Neuronal stem cell (in vitro differentiated cells): Measurements from ENCODE around the gene MATN3.
A peak's percentile ranks its signal among the peaks of the same experiment; 100 is the strongest.

ENCODE experiments used
- DNase-seq: peaks from one replicate; pipeline ENCODE4 v3.0.0-alpha.2; 2013; ENCODE audit warnings: low spot score
- H2AFZ ChIP-seq: one replicate; pipeline ENCODE4 v1.6.1; 2013; ENCODE audit warnings: mild to moderate bottlenecking, low read length, inconsistent platforms
- H2AK5ac ChIP-seq: 2 replicates; pipeline ENCODE4 v1.6.1; 2013; ENCODE audit warnings: low read depth, mild to moderate bottlenecking, inconsistent platforms, low read length, moderate library complexity, mixed read lengths
- H2BK120ac ChIP-seq: 2 replicates; pipeline ENCODE4 v1.6.1; 2013; ENCODE audit warnings: low read depth, mild to moderate bottlenecking, inconsistent platforms, low read length, moderate library complexity, mixed read lengths
- H2BK12ac ChIP-seq: one replicate; pipeline ENCODE4 v1.6.1; 2013; ENCODE audit warnings: low read length, inconsistent platforms
- H2BK15ac ChIP-seq: 2 replicates; pipeline ENCODE4 v1.6.1; 2013; ENCODE audit warnings: mild to moderate bottlenecking, low read length, inconsistent platforms, mixed read lengths
- H2BK5ac ChIP-seq: one replicate; pipeline ENCODE4 v1.6.1; 2013; ENCODE audit warnings: inconsistent platforms, mild to moderate bottlenecking, low read length, moderate library complexity
- H3K14ac ChIP-seq: one replicate; pipeline ENCODE4 v1.6.1; 2013; ENCODE audit warnings: low read length, inconsistent platforms
- H3K18ac ChIP-seq: 2 replicates; pipeline ENCODE4 v1.6.1; 2013; ENCODE audit warnings: low read length, inconsistent platforms
- H3K23ac ChIP-seq: 2 replicates; pipeline ENCODE4 v1.6.1; 2013; ENCODE audit warnings: low read depth, mild to moderate bottlenecking, mixed read lengths, low read length, inconsistent platforms; ENCODE audit not compliant: poor library complexity
- H3K27ac ChIP-seq: replicated peaks from 3 replicates; pipeline ENCODE4 v1.5.1; 2013; ENCODE audit warnings: low read length, inconsistent platforms
- H3K27me3 ChIP-seq, 3 experiments: 2 replicates each; pipeline ENCODE4 v1.6.1; 2013; ENCODE audit warnings: low read length in 3 of 3, mild to moderate bottlenecking in 2 of 3, inconsistent platforms in 1 of 3, low read depth in 1 of 3, mixed read lengths in 1 of 3, moderate library complexity in 1 of 3; ENCODE audit not compliant: control insufficient read depth in 3 of 3, insufficient read depth in 3 of 3
- H3K36me3 ChIP-seq, 2 donors: replicated peaks in 1 of 2; 2 replicates each; pipeline ENCODE4 v1.6.1; 2013; ENCODE audit warnings: low read length in 2 of 2; ENCODE audit not compliant: control insufficient read depth in 2 of 2, insufficient read depth in 2 of 2
- H3K4ac ChIP-seq: 2 replicates; pipeline ENCODE4 v1.6.1; 2013; ENCODE audit warnings: inconsistent platforms, mild to moderate bottlenecking, low read length, moderate library complexity
- H3K4me1 ChIP-seq, 2 donors: 1 replicate in 1 of 2; 2 replicates in 1 of 2; pipeline ENCODE4 v1.6.1; 2013; ENCODE audit warnings: low read length in 2 of 2, low read depth in 1 of 2; ENCODE audit not compliant: control insufficient read depth in 2 of 2, insufficient read depth in 1 of 2
- H3K4me2 ChIP-seq: one replicate; pipeline ENCODE4 v1.6.1; 2013; ENCODE audit warnings: mild to moderate bottlenecking, low read length, inconsistent platforms; ENCODE audit not compliant: insufficient read depth, poor library complexity, severe bottlenecking
- H3K4me3 ChIP-seq, 2 donors: 2 replicates each; pipeline ENCODE4 v1.5.1; 2013; ENCODE audit warnings: low read length in 2 of 2, mild to moderate bottlenecking in 2 of 2, inconsistent platforms in 1 of 2, moderate library complexity in 1 of 2
- H3K79me1 ChIP-seq: one replicate; pipeline ENCODE4 v1.6.1; 2013; ENCODE audit warnings: low read depth, mild to moderate bottlenecking, inconsistent platforms, low read length, moderate library complexity
- H3K9ac ChIP-seq: one replicate; pipeline ENCODE4 v1.6.1; 2013; ENCODE audit warnings: mild to moderate bottlenecking, low read depth, low read length, inconsistent platforms; ENCODE audit not compliant: poor library complexity
- H3K9me3 ChIP-seq, 2 donors: replicated peaks in 1 of 2; 2 replicates each; pipeline versions ENCODE3 to v1.6.1; 2013; ENCODE audit warnings: low read length in 2 of 2, mild to moderate bottlenecking in 2 of 2, inconsistent platforms in 1 of 2, low read depth in 1 of 2, mixed read lengths in 1 of 2, moderate library complexity in 1 of 2; ENCODE audit not compliant: control insufficient read depth in 2 of 2, insufficient read depth in 1 of 2
- H4K8ac ChIP-seq: one replicate; pipeline ENCODE4 v1.6.1; 2013; ENCODE audit warnings: low read depth, mild to moderate bottlenecking, inconsistent platforms, low read length, moderate library complexity
- H4K91ac ChIP-seq: one replicate; pipeline ENCODE4 v1.6.1; 2013; ENCODE audit warnings: low read length, low read depth, mild to moderate bottlenecking, inconsistent platforms; ENCODE audit not compliant: poor library complexity
- WGBS, 2 donors: extraction: QIAGEN DNeasy Blood & Tissue Kit; methylation state at CpG; one replicate each; pipeline ENCODE4 v1.1.7; 2013; ENCODE audit warnings: missing lambda C conversion rate in 2 of 2, mixed read lengths in 1 of 2; ENCODE audit not compliant: insufficient read length in 2 of 2, insufficient replicate concordance in 1 of 2; ENCODE audit errors: extremely low coverage in 2 of 2; 5-methylcytosine and 5-hydroxymethylcytosine counted together

Gene MATN3

GRCh38 chr2:20027260-20027677 is 14.8 kb upstream of the MATN3 start:
- H3K9me3 ChIP-seq: peaks cover 2 to 18% of the 10 kb centered on the region in 2 donors
- H2AK5ac ChIP-seq: no peak overlapping the region
- H3K18ac ChIP-seq: no peak overlapping the region
- no peak overlapping the region for H2BK5ac ChIP-seq
- H4K91ac ChIP-seq: no peak overlapping the region
- no peaks in the 10 kb centered on the region for H3K79me1 ChIP-seq
- no peak for DNase-seq
- no peak overlapping the region for H3K23ac ChIP-seq
- H3K9ac ChIP-seq: no peak overlapping the region
- H3K27ac ChIP-seq: no peak overlapping the region
- no peak overlapping the region for H3K4me3 ChIP-seq
- peaks cover 2 to 55% of the 10 kb centered on the region in 2 donors for H3K36me3 ChIP-seq
- H4K8ac ChIP-seq: no peak overlapping the region
- H2BK12ac ChIP-seq: no peak overlapping the region
- no peaks in the 10 kb centered on the region for H3K27me3 ChIP-seq
- no CpG with 5 or more reads among the region's 4 CpGs for WGBS, 2 donors
- H2BK15ac ChIP-seq: no peak overlapping the region
- H2BK120ac ChIP-seq: no peak overlapping the region
- no peaks in the 10 kb centered on the region for H3K4me1 ChIP-seq
- H3K4ac ChIP-seq: no peak overlapping the region
- no peak overlapping the region for H3K4me2 ChIP-seq
- no peak overlapping the region for H2AFZ ChIP-seq
- no peak overlapping the region for H3K14ac ChIP-seq

- Histone ChIP-seq H2BK15ac (no peak overlapping the region), H3K79me1 (no peaks in the 10 kb centered on the region), H2BK12ac (no peak overlapping the region), H3K4ac (no peak overlapping the region), H3K4me1 (no peaks in the 10 kb centered on the region), H4K91ac (no peak overlapping the region), H3K23ac (no peak overlapping the region), H3K27ac (no peak overlapping the region), H2AK5ac (no peak overlapping the region), H3K9me3 (peaks cover 1 to 23% of the 10 kb centered on the region in 2 donors), H3K27me3 (no peaks in the 10 kb centered on the region), H2BK5ac (no peak overlapping the region), H3K18ac (no peak overlapping the region), H3K9ac (no peak overlapping the region), H2BK120ac (no peak overlapping the region), H3K36me3 (peaks cover under 1 to 34% of the 10 kb centered on the region in 2 donors), H3K14ac (no peak overlapping the region), H3K4me3 (no peak overlapping the region), H2AFZ (no peak overlapping the region), H3K4me2 (no peak overlapping the region), H4K8ac (no peak overlapping the region)
- WGBS, 2 donors: no CpG with 5 or more reads among the region's 3 CpGs
- no peak for DNase-seq
These were observed 12.8 kb upstream of the MATN3 start for GRCh38 chr2:20025065-20025786.

- WGBS, 2 donors: no CpG with 5 or more reads among the region's 4 CpGs
- Histone ChIP-seq H3K4me2 (no peak overlapping the region), H3K9me3 (peaks cover 2 to 15% of the 10 kb centered on the region in 2 donors), H2BK5ac (no peak overlapping the region), H3K27ac (no peak overlapping the region), H3K23ac (no peak overlapping the region), H3K27me3 (peaks cover 0 to 2% (median 0%) of the 10 kb centered on the region in 3 experiments), H2AK5ac (no peak overlapping the region), H2BK12ac (no peak overlapping the region), H3K14ac (no peak overlapping the region), H3K9ac (no peak overlapping the region), H3K4ac (no peak overlapping the region), H3K79me1 (no peaks in the 10 kb centered on the region), H2BK15ac (no peak overlapping the region), H2BK120ac (no peak overlapping the region), H2AFZ (no peak overlapping the region), H3K18ac (no peak overlapping the region), H3K4me1 (no peaks in the 10 kb centered on the region), H3K4me3 (no peak overlapping the region), H4K91ac (no peak overlapping the region), H3K36me3 (peaks cover 0 to 19% of the 10 kb centered on the region in 2 donors), H4K8ac (no peak overlapping the region)
- no peak for DNase-seq
These were observed 11.2 kb upstream of the MATN3 start for GRCh38 chr2:20023688-20024087.

- no CpG with 5 or more reads among the region's 3 CpGs for WGBS, 2 donors
- no peak overlapping the region for H2AK5ac ChIP-seq
- H3K4me3 ChIP-seq: peak overlapping the region in 1 of 2 donors; percentile 30
- H3K4me1 ChIP-seq: no peaks in the 10 kb centered on the region
- H3K9ac ChIP-seq: no peak overlapping the region
- no peak overlapping the region for H3K23ac ChIP-seq
- H3K36me3 ChIP-seq: peaks cover 0 to 2% of the 10 kb centered on the region in 2 donors
- H4K8ac ChIP-seq: no peak overlapping the region
- DNase-seq: no peak
- H2BK5ac ChIP-seq: no peak overlapping the region
- H4K91ac ChIP-seq: no peak overlapping the region
- no peak overlapping the region for H2BK15ac ChIP-seq
- H2BK12ac ChIP-seq: no peak overlapping the region
- H3K18ac ChIP-seq: no peak overlapping the region
- peaks cover 0 to 2% (median 0%) of the 10 kb centered on the region in 3 experiments for H3K27me3 ChIP-seq
- no peak overlapping the region for H2BK120ac ChIP-seq
- H3K4me2 ChIP-seq: no peak overlapping the region
- H3K14ac ChIP-seq: no peak overlapping the region
- no peak overlapping the region for H3K4ac ChIP-seq
- H3K9me3 ChIP-seq: peaks cover 2 to 15% of the 10 kb centered on the region in 2 donors
- H2AFZ ChIP-seq: no peak overlapping the region
- H3K27ac ChIP-seq: no peak overlapping the region
- no peaks in the 10 kb centered on the region for H3K79me1 ChIP-seq
These were observed 9.0 kb upstream of the MATN3 start for GRCh38 chr2:20021405-20022009.
